NCI-H526 (cell line): ENCODE data around the gene BNIP1.

Source experiments
- DNase-seq, 2 experiments: peaks; one replicate each; lab custom pipeline; 2025; lab: John Stamatoyannopoulos, UW

BNIP1 gene

DNA sequence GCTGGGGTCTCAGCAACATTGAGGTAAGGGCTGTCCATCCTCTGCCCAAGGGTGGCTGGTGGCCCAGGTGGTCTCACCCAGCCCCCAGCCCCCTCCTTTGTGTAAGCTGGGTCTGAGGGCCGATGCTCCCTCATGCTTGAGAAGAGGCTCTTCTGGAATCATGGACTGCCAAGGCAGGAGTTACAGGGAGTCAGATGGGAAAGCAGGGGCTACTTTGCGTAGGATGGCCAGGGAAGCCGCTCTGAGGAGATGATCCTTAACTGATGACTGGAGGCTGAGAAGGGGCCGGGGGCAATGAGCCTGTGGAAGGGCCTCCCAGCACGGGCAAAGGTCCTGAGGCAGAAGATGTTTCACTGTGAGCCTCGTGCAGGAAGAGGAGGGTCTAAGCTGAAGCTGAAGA, 67.0 kb downstream of the BNIP1 start:
- DNase-seq: no peak

GRCh38 chr5:173213236-173213933, 69.1 kb downstream of the BNIP1 start:
- no peak for DNase-seq
